ENCODE measurements around the gene MED27.

DNA sequence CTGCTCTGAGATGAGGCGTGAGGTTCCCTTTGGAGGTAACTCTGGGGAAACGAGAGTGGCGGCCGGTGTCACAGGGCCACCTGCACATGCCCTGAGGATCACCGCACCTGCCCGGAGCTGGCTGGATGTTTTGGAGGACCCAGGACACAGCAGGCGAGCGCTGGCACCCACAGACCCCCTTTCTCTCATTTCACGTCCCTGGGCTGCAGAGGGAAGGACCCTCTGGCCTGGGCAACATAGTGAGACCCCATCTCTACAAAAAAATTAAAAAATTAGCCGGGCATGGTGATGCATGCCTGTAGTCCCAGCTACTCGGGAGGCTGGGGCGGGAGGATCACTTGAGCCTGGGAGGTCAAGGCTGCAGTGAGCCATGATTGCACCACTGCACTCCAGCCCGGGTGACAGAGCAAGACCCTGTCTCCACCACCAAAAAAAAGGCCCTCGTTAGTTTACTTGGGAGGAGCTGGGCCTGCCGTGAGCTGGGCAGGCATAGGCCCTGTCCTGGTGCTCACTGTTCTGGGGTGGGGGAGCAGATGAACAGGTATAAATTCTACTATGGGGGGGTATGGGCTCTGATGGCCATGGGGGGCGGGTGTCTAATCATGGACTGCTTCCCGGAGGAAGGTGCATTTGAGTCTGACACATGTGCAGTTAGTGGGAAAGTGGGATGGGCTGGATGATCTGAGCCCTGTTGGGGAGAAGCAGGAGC, 242.9 kb downstream of the MED27 start:
- TF ChIP-seq ZBTB17 (tag by site-specific recombination; IDR thresholded peaks at IDR 0.05): no peak
- TF ChIP-seq ZNF184 (tag by site-specific recombination; IDR thresholded peaks at IDR 0.05): no peak
- TF ChIP-seq ZNF670 (tag by site-specific recombination; IDR thresholded peaks at IDR 0.05; ENCODE audit: low read depth): no peak
- TF ChIP-seq, protein P1, sequence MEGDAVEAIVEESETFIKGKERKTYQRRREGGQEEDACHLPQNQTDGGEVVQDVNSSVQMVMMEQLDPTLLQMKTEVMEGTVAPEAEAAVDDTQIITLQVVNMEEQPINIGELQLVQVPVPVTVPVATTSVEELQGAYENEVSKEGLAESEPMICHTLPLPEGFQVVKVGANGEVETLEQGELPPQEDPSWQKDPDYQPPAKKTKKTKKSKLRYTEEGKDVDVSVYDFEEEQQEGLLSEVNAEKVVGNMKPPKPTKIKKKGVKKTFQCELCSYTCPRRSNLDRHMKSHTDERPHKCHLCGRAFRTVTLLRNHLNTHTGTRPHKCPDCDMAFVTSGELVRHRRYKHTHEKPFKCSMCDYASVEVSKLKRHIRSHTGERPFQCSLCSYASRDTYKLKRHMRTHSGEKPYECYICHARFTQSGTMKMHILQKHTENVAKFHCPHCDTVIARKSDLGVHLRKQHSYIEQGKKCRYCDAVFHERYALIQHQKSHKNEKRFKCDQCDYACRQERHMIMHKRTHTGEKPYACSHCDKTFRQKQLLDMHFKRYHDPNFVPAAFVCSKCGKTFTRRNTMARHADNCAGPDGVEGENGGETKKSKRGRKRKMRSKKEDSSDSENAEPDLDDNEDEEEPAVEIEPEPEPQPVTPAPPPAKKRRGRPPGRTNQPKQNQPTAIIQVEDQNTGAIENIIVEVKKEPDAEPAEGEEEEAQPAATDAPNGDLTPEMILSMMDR (tag by site-specific recombination; IDR thresholded peaks at IDR 0.05): no peak
- TF ChIP-seq ZNF416 (tag by site-specific recombination; IDR thresholded peaks at IDR 0.05): no peak
- no peak for TF ChIP-seq ZNF138 (tag by site-specific recombination; IDR thresholded peaks at IDR 0.05; ENCODE audit: borderline replicate concordance)
- TF ChIP-seq, protein P2, sequence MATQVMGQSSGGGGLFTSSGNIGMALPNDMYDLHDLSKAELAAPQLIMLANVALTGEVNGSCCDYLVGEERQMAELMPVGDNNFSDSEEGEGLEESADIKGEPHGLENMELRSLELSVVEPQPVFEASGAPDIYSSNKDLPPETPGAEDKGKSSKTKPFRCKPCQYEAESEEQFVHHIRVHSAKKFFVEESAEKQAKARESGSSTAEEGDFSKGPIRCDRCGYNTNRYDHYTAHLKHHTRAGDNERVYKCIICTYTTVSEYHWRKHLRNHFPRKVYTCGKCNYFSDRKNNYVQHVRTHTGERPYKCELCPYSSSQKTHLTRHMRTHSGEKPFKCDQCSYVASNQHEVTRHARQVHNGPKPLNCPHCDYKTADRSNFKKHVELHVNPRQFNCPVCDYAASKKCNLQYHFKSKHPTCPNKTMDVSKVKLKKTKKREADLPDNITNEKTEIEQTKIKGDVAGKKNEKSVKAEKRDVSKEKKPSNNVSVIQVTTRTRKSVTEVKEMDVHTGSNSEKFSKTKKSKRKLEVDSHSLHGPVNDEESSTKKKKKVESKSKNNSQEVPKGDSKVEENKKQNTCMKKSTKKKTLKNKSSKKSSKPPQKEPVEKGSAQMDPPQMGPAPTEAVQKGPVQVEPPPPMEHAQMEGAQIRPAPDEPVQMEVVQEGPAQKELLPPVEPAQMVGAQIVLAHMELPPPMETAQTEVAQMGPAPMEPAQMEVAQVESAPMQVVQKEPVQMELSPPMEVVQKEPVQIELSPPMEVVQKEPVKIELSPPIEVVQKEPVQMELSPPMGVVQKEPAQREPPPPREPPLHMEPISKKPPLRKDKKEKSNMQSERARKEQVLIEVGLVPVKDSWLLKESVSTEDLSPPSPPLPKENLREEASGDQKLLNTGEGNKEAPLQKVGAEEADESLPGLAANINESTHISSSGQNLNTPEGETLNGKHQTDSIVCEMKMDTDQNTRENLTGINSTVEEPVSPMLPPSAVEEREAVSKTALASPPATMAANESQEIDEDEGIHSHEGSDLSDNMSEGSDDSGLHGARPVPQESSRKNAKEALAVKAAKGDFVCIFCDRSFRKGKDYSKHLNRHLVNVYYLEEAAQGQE (tag by site-specific recombination; IDR thresholded peaks at IDR 0.05): no peak
- no peak for TF ChIP-seq ZNF350 (tag by site-specific recombination; IDR thresholded peaks at IDR 0.05)
- TF ChIP-seq, protein P3, sequence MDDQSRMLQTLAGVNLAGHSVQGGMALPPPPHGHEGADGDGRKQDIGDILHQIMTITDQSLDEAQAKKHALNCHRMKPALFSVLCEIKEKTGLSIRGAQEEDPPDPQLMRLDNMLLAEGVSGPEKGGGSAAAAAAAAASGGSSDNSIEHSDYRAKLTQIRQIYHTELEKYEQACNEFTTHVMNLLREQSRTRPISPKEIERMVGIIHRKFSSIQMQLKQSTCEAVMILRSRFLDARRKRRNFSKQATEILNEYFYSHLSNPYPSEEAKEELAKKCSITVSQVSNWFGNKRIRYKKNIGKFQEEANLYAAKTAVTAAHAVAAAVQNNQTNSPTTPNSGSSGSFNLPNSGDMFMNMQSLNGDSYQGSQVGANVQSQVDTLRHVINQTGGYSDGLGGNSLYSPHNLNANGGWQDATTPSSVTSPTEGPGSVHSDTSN (CRISPR knock-in tag; IDR thresholded peaks at IDR 0.05): no peak
- no peak for TF ChIP-seq ZFHX2 (tag by site-specific recombination; conservative IDR thresholded peaks at IDR 0.05)
- no peak for TF ChIP-seq ZNF274 (IDR thresholded peaks at IDR 0.05; ENCODE audit: low read length)
- no peak for TF ChIP-seq ZNF274 (tag by site-specific recombination; IDR thresholded peaks at IDR 0.05; ENCODE audit: borderline replicate concordance)
- TF ChIP-seq ZNF777 (tag by site-specific recombination; IDR thresholded peaks at IDR 0.05; ENCODE audit: borderline replicate concordance): no peak
- TF ChIP-seq, protein P4, sequence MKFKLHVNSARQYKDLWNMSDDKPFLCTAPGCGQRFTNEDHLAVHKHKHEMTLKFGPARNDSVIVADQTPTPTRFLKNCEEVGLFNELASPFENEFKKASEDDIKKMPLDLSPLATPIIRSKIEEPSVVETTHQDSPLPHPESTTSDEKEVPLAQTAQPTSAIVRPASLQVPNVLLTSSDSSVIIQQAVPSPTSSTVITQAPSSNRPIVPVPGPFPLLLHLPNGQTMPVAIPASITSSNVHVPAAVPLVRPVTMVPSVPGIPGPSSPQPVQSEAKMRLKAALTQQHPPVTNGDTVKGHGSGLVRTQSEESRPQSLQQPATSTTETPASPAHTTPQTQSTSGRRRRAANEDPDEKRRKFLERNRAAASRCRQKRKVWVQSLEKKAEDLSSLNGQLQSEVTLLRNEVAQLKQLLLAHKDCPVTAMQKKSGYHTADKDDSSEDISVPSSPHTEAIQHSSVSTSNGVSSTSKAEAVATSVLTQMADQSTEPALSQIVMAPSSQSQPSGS (tag by site-specific recombination; IDR thresholded peaks at IDR 0.05; ENCODE audit: low read depth): no peak
- no peak for TF ChIP-seq ZNF548 (tag by site-specific recombination; IDR thresholded peaks at IDR 0.05)

Data from HEK293 (cell line).